Astrocyte (in vitro differentiated cells and primary cell): ENCODE data around the gene DNMBP. TPM values are rescaled to one million over a fixed set of nuclear protein-coding genes. Genes with fewer than 3 reads are reported as not detected.

Experiments used
- DNase-seq: peaks from one replicate; pipeline ENCODE4 v3.0.0-alpha.2; 2010; ENCODE audit warnings: low read depth
- FAIRE-seq: peaks from 2 replicates; lab custom pipeline; 2011; peaks lifted over from hg19 to GRCh38; lab: Jason Lieb, UNC
- H2AFZ ChIP-seq: 2 replicates; pipeline ENCODE4 v1.6.0; 2012; ENCODE audit warnings: low read depth, low read length, inconsistent platforms
- H3K27ac ChIP-seq: 2 replicates; pipeline ENCODE4 v1.5.1; 2011; ENCODE audit warnings: low read depth, low read length, inconsistent platforms
- H3K27me3 ChIP-seq: 2 replicates; pipeline ENCODE4 v1.6.0; 2011; ENCODE audit warnings: low read length, inconsistent platforms; ENCODE audit not compliant: insufficient read depth
- H3K36me3 ChIP-seq: 2 replicates; pipeline ENCODE4 v1.5.1; 2011; ENCODE audit warnings: low read length, inconsistent platforms; ENCODE audit not compliant: insufficient read depth
- H3K4me1 ChIP-seq: 2 replicates; pipeline ENCODE4 v1.5.1; 2011; ENCODE audit warnings: low read length, inconsistent platforms; ENCODE audit not compliant: insufficient read depth
- H3K4me2 ChIP-seq: 2 replicates; pipeline ENCODE4 v1.6.0; 2012; ENCODE audit warnings: low read length, inconsistent platforms
- H3K4me3 ChIP-seq: 2 replicates; pipeline ENCODE4 v1.5.1; 2011; ENCODE audit warnings: low read depth, mild to moderate bottlenecking, low read length, inconsistent platforms; ENCODE audit not compliant: insufficient read depth
- H3K79me2 ChIP-seq: 2 replicates; pipeline ENCODE4 v1.6.0; 2012; ENCODE audit warnings: mild to moderate bottlenecking, low read length, inconsistent platforms; ENCODE audit not compliant: insufficient read depth
- H3K9ac ChIP-seq: 2 replicates; pipeline ENCODE4 v1.6.0; 2012; ENCODE audit warnings: mild to moderate bottlenecking, low read length, inconsistent platforms
- H3K9me3 ChIP-seq: 2 replicates; pipeline ENCODE4 v1.5.1; 2012; ENCODE audit warnings: low read depth, mild to moderate bottlenecking, low read length, inconsistent platforms; ENCODE audit not compliant: insufficient read depth
- H4K20me1 ChIP-seq: 2 replicates; pipeline ENCODE4 v1.6.0; 2012; ENCODE audit warnings: low read length, inconsistent platforms; ENCODE audit not compliant: insufficient read depth
- H3K27ac Mint-ChIP-seq: one replicate; pipeline ENCODE4 v1.8.0; 2021; ENCODE audit warnings: mild to moderate bottlenecking, mixed read lengths; ENCODE audit not compliant: unreplicated experiment
- H3K27me3 Mint-ChIP-seq: one replicate; pipeline ENCODE4 v1.8.0; 2021; ENCODE audit warnings: low read depth, mixed read lengths; ENCODE audit not compliant: unreplicated experiment
- H3K36me3 Mint-ChIP-seq: one replicate; pipeline ENCODE4 v1.8.0; 2021; ENCODE audit warnings: low read depth, mixed read lengths; ENCODE audit not compliant: unreplicated experiment
- H3K4me1 Mint-ChIP-seq: one replicate; pipeline ENCODE4 v1.8.0; 2021; ENCODE audit warnings: low read depth, mixed read lengths; ENCODE audit not compliant: unreplicated experiment
- H3K4me3 Mint-ChIP-seq: one replicate; pipeline ENCODE4 v1.8.0; 2021; ENCODE audit warnings: mild to moderate bottlenecking, moderate library complexity, mixed read lengths; ENCODE audit not compliant: unreplicated experiment
- H3K9me3 Mint-ChIP-seq: one replicate; pipeline ENCODE4 v1.8.0; 2021; ENCODE audit warnings: mild to moderate bottlenecking, mixed read lengths; ENCODE audit not compliant: unreplicated experiment
- CTCF ChIP-seq: IDR thresholded peaks from 2 replicates; pipeline ENCODE4 v1.5.1; 2011; ENCODE audit warnings: low read depth, mild to moderate bottlenecking, inconsistent platforms, low read length, moderate library complexity; ENCODE audit not compliant: insufficient read depth
- EZH2 ChIP-seq: IDR thresholded peaks from 2 replicates; pipeline ENCODE4 v1.6.1; 2012; ENCODE audit warnings: mild to moderate bottlenecking, low read length, inconsistent platforms; ENCODE audit not compliant: insufficient read depth
- total RNA-seq: library from RNA; stranded (reverse); gene quantifications from 2 replicates; pipeline ENCODE4 v1.2.1, GENCODE V29; 2021

The DNMBP gene
- total RNA-seq, 1 donor from 2014 or later, result 24.8 TPM

GRCh38 chr10:99975942-99976809 is 33.6 kb downstream of the DNMBP start:
- TF ChIP-seq EZH2, result no peak
- no peak for TF ChIP-seq CTCF
- Mint-ChIP-seq H3K4me3 (peak overlapping the region; percentile 1), H3K27ac (peak overlapping the region; percentile 90), H3K27me3 (no peaks in the 10 kb centered on the region), H3K36me3 (peaks cover 6% of the 10 kb centered on the region), H3K9me3 (no peaks in the 10 kb centered on the region), H3K4me1 (peaks cover 28% of the 10 kb centered on the region)
- Histone ChIP-seq H4K20me1 (peaks cover 3% of the 10 kb centered on the region), H3K4me1 (peaks cover 27% of the 10 kb centered on the region), H2AFZ (no peak overlapping the region), H3K27me3 (no peaks in the 10 kb centered on the region), H3K79me2 (peaks cover 94% of the 10 kb centered on the region), H3K4me3 (peak overlapping the region; percentile 20), H3K36me3 (peaks cover 2% of the 10 kb centered on the region), H3K4me2 (peak overlapping the region; percentile 72), H3K9me3 (no peaks in the 10 kb centered on the region), H3K9ac (peak overlapping the region; percentile 71), H3K27ac (peak overlapping the region; percentile 86)
- DNase-seq (peak; percentile 53), FAIRE-seq (no peak)

GRCh38 chr10:99975106-99975829 is 34.5 kb downstream of the DNMBP start:
- peak overlapping the region; percentile 71 for H3K9ac ChIP-seq
- H3K27ac ChIP-seq, result peak overlapping the region; percentile 86
- no peak for TF ChIP-seq EZH2
- Mint-ChIP-seq H3K27me3 (no peaks in the 10 kb centered on the region), H3K36me3 (peaks cover 8% of the 10 kb centered on the region), H3K4me1 (peaks cover 28% of the 10 kb centered on the region), H3K27ac (no peak overlapping the region), H3K9me3 (peaks cover 2% of the 10 kb centered on the region), H3K4me3 (no peak overlapping the region)
- no peaks in the 10 kb centered on the region for H3K9me3 ChIP-seq
- no peak overlapping the region for H3K4me3 ChIP-seq
- DNase-seq, result no peak
- no peak overlapping the region for H2AFZ ChIP-seq
- peaks cover 3% of the 10 kb centered on the region for H4K20me1 ChIP-seq
- H3K4me1 ChIP-seq, result peaks cover 27% of the 10 kb centered on the region
- H3K79me2 ChIP-seq, result peaks cover 92% of the 10 kb centered on the region
- FAIRE-seq, result no peak
- peak overlapping the region; percentile 72 for H3K4me2 ChIP-seq
- H3K36me3 ChIP-seq, result peaks cover 8% of the 10 kb centered on the region
- no peaks in the 10 kb centered on the region for H3K27me3 ChIP-seq

GRCh38 chr10:99973190-99973589 is 36.6 kb downstream of the DNMBP start:
- TF ChIP-seq EZH2 (no peak), CTCF (peak; percentile 39)
- no peak for FAIRE-seq
- Histone ChIP-seq H3K27me3 (no peaks in the 10 kb centered on the region), H3K79me2 (peaks cover 91% of the 10 kb centered on the region), H3K27ac (no peak overlapping the region), H3K4me3 (no peak overlapping the region), H4K20me1 (peaks cover 3% of the 10 kb centered on the region), H3K9me3 (no peaks in the 10 kb centered on the region), H2AFZ (no peak overlapping the region), H3K4me2 (no peak overlapping the region), H3K36me3 (peaks cover 27% of the 10 kb centered on the region), H3K4me1 (peaks cover 30% of the 10 kb centered on the region), H3K9ac (no peak overlapping the region)
- Mint-ChIP-seq H3K36me3 (peaks cover 12% of the 10 kb centered on the region), H3K27me3 (no peaks in the 10 kb centered on the region), H3K9me3 (peaks cover 2% of the 10 kb centered on the region), H3K4me3 (no peak overlapping the region), H3K27ac (no peak overlapping the region), H3K4me1 (peaks cover 27% of the 10 kb centered on the region)
- no peak for DNase-seq
